Activated T-cell treated with anti-CD3 and anti-CD28 coated beads, Interleukin-2, amount 50 U/mL, for 1 hour (primary cell): ENCODE results near the gene CTRL.
"Not testable (repeated sequence)": the region's sequence is repeated elsewhere in the genome, so short reads cannot be mapped to it uniquely, and the experiment has no call there.

Experiments used
- DNase-seq: peaks from one replicate; pipeline ENCODE4 v3.0.0-alpha.2; 2020

CTRL gene

DNA sequence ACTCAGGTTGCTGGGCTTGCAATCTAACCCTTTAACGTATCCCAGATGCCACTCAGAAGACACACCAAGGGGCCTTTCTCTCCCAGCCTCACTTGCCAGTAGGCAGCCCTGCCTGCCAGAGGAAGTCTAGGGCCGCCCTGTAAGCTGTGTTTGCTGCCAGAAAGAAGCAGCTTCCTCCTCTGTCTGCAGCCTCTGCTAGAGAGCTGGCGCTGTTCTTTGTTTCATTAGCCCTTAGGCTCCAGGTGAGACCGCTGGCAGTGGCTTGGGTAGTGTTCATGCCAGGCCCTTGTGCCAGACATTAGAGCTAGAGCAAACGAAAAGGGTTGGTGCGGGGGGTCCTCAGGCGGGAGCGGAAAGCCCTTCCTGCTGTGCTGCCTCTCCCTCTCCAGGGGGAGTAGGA is 8.9 kb downstream of the CTRL start:
- no peak for DNase-seq

- DNase-seq = no peak
Measured at GRCh38 chr16:67922221-67922620, 9.4 kb downstream of the CTRL start.

DNA sequence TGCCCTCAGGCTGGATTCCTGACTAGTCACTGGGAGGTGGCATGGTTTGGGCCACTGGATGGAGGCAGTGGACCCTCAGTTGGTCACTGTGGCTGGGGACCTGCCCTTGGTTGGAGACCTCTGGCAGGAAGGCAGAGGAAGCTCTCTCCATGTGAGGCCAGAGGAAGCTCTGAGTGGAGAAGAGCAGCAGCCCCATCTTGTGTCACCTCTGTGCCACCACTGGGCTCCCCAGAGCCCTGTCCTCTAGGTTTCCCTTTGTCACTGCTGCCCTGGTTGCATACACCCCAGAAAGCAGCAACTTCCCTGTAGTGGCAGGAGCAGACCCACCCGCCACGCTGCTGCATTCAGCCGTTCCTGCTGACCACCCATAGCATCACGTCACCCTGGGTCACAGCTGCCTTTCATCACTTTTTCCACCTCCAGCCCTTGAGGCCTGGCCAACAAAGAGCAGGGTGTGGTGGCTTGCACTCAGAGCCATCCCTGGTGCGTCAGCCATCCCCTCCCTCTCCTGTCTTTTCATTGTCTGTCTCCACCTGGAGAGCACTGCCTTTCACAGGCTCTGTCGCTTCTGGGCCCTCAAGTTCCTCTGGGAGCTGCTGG is 11.9 kb downstream of the CTRL start:
- DNase-seq = no peak

DNA sequence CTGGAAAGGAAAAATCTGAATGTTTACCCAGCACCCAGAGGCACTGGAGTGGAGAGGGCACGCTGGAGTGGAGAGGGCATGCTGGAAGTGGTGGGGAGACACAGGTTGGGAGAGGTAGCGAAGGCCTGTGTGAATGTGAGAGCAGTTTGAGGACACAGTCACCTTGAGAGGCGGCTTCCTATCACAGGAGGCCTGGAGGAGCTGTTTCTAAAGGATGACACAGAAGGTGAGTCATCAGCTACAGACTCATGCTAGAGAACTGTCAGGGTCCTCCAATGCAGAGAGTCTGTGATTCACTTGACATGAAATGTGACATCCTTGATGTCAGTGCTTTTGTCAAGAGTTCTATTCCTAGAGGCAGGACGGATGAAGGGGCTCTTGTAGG is 13.8 kb downstream of the CTRL start:
- no peak for DNase-seq

DNA sequence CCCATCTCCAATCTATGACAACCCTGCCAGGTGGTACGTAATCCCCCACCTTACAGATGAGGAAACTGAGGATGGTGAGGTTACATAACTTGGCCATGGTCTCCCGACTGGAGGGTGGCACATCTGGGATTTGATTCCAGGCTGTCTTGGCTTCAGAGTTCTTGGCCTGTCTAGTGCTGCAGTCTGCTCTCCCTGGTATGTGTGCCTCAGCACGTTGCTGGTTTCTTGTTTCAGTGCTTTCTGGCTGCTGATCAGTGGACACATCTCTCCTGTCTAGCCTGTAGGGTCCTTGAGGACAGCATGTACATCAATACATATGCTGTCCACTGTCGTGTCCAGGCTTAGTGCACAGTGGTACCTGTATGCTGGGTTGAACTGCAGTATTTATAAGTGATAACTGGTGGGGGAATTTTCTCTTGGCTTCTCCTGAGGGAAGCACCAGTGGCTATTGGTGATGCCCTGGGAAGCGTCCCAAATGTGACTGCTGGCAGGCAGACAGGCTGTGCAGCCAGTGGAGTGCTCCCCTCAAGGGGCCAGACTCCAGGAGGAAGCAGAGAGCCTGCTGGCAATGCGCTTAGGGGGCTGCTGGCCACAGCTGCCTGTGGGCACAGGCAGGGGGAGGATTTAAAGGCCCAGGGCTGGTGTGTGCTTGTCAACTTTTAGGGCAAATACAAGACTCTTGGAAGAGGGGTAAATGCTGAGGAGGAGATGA is 14.4 kb downstream of the CTRL start:
- DNase-seq = no peak

DNA sequence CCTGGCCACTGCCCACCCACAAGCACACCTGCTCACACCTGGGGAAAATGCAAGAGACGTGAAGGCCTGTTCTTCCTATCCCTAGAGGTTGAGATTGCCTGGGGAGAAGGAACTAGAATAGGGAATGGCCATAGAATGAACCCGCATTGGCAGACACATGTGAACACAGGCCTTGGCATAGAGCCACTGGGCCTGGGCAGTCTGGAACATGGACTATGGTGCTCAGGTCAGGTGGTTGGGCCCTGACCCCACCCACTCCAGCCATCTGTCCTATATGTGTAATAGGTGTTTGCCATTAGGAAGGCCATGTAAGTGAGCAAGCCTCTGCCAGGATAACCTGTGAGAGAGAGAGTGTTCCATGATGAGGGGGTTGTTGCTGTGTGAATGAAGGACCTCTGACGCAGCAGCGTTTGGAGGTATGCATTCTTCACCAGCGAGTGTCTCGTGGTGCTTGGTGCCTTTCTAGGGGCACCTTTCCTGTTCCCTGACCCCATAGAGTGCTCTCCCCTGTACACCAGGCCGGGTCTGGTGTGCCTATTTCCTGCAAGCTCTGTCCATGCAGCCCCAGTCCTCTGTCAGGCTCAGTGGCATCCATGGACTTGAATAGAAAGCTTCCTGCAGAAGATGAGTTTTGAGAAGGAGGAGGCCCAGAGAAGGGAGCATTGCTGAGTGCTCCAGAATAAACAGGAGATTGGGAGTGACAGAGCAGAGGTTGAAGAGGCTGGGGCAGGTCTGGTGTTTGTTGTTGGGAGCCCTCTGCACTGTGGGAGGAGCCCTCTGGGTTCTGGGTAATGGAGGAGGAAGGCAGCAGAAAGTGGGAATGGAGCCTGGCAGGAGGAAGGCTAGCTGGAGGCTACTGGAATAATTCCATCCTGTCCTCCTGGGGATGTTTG is 15.6 kb downstream of the CTRL start:
- DNase-seq = no peak

DNA sequence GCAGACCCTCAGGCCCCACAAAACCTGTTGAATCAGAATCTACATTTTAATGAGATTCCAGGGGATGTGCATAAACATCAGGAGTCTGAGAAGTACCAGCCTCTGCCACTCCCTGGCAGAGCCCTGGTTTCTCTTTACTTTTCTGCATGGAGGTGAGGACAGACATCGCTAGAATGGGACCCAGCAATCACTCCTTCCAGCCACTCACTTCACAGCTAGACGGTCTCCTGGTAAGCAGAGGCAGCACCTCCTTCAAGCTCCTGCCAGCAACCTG is 16.2 kb downstream of the CTRL start:
- not testable (repeated sequence) for DNase-seq

DNA sequence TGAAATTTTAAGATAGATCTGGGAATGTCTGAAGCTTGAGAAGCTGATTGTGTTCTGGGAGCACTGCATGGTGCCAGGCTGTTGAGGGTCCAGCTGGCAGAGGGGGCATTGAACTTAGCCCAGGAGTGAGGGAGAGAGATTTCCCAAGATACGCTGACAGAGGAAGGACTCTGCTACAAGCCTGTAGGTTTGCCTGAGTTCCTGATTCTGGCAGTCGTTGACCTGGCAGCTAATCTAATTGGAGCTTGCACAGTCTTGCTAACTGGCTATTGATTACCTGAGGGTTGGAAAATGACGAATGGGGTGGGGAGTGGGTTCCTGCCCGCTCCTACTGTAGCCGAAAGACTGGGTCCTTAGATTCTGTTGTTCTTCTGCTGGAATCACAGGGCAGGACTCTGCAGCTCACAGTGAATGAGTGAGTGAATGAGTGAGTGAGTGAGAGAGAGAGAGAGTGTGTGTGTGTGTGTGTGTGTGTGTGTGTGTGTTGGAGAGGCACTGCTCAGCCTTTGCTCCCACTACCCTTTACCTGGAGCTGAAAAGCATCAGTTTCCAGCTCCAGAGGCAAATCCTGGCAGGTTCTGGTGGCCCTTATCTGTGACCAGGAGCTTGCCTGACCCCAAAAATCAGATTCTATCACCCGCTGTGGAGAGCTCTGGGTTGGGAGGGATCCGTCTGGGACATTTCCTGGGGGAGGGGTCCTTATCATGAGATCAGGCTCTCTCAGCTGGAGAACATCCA is 16.7 kb downstream of the CTRL start:
- no peak for DNase-seq

GRCh38 chr16:67910158-67910557 is 21.5 kb downstream of the CTRL start:
- no peak for DNase-seq

- no peak for DNase-seq
Measured at GRCh38 chr16:67909056-67909742, 22.5 kb downstream of the CTRL start.

GRCh38 chr16:67907397-67908180 is 24.1 kb downstream of the CTRL start:
- no peak for DNase-seq

GRCh38 chr16:67902831-67903230 is 28.8 kb downstream of the CTRL start:
- DNase-seq = no peak

DNA sequence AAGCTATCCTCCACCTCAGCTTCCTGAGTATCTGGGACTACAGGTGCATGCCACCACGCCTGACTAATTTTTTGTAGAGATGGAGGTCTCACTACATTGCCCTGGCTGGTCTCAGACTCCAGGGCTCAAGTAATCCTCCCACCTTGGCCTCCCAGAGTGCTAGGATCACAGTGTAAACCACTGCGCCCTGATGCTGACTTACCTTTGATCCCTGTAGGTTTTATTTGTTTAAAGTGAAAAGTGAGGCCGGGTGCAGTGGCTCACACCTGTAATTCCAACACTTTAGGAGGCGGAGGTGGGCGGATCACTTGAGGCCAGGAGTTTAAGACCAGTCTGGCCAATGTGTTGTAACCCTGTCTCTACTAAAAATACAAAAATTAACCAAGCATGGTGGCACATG is 29.9 kb downstream of the CTRL start:
- no peak for DNase-seq

- no peak for DNase-seq
Measured at GRCh38 chr16:67897231-67897630, 34.4 kb downstream of the CTRL start.

- DNase-seq = no peak
Measured at GRCh38 chr16:67893743-67894399, 37.8 kb downstream of the CTRL start.

GRCh38 chr16:67892899-67893742 is 38.5 kb downstream of the CTRL start, which contains the start of gene PSKH1:
PSKH1 (plus strand) TSS chr16:67893254; CDS start chr16:67908750, 15,496 bp downstream.
- peak; percentile 87 for DNase-seq

GRCh38 chr16:67892375-67892774 is 39.3 kb downstream of the CTRL start:
- no peak for DNase-seq

GRCh38 chr16:67888331-67888730 is 43.3 kb downstream of the CTRL start:
- DNase-seq = no peak

DNA sequence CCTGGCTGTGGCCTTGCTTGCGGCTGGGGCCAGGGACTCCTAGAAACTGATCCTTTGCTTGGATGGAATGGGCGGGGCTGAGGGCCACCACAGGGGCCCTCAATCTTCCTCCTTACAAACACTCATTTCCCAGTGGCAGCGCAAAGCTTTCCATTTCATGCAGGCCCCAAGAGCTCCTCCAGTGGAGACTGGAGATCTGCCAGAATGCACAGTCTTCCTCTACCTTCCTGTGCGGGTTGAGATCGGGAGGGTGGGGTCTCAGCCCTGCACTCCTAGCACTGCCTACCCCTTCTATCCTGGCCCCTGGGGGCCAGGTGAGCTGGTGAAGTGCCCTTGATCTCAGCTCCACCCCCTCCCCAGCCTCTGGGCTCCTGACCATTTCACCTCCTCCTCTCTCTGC is 45.3 kb downstream of the CTRL start:
- DNase-seq = no peak

DNA sequence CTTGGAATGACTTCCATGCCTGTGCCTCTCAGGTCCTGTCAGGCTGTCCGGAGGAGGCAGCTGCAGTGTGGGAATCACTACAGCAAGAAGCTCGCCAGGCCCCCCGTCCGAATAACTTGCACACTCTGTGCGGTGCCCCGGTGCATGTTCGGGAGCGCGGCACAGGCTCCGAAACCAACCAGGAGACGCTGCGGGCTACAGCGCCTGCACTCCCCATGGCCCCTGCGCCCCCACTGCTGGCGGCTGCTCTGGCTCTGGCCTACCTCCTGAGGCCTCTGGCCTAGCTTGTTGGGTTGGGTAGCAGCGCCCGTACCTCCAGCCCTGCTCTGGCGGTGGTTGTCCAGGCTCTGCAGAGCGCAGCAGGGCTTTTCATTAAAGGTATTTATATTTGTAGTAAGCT is 45.7 kb downstream of the CTRL start:
- no peak for DNase-seq
